GM18868 (cell line): ENCODE data around the gene DENND11.
A peak's percentile ranks its signal among the peaks of the same experiment; 100 is the strongest.
"Not testable (repeated sequence)": the region's sequence is repeated elsewhere in the genome, so short reads cannot be mapped to it uniquely, and the experiment has no call there.

Experiments
- ATAC-seq: cut with Tn5 transposase; IDR thresholded peaks from one replicate; pipeline ENCODE4 v1.9.1; 2021; ENCODE audit warnings: mild to moderate bottlenecking, moderate library complexity; ENCODE audit not compliant: unreplicated experiment

DENND11 gene

DNA sequence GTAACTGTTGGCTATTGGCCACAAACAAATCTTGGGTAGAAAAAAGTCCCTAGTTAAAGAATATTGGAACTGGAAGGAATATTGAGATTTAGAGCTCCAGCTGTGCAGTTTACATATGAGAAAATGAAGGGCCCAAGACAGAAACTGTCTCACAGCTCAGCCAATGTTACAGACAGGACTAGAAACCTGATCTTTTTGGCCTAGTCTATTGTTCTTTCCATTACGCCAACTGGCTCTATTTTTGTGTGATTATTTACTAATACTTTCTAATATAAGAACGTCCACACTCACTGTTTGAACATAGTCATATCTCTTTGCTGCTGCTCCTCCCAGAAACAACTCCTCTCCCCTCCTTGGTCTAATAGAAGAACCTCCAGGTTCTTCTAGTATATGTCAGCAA, 7.4 kb upstream of the DENND11 start:
- ATAC-seq: no peak

DNA sequence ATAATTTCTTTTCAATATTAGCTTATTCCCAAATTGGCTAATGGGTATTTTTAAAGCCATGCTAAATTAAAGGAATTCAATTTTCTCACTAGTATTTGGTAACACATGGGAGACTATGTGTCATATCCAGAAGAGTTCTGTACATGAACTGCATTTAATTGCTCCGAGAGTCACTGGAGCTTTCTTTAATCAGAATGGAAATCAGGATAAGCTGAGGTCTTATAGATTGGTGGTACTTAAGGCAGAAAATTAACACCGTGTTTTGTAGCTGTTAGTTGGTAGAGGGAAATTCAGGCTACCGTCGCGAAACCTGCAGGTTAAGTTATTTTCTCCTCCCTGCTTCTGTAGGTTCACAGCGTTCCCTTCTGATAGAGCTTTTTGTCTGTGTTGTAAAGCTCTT, 6.4 kb upstream of the DENND11 start, which contains the start of gene WEE2:
Gene WEE2 (plus strand): TSS at position 3 of the 400 bp plus-strand sequence. CDS start 406 bp downstream, outside the sequence.
- no peak for ATAC-seq

DNA sequence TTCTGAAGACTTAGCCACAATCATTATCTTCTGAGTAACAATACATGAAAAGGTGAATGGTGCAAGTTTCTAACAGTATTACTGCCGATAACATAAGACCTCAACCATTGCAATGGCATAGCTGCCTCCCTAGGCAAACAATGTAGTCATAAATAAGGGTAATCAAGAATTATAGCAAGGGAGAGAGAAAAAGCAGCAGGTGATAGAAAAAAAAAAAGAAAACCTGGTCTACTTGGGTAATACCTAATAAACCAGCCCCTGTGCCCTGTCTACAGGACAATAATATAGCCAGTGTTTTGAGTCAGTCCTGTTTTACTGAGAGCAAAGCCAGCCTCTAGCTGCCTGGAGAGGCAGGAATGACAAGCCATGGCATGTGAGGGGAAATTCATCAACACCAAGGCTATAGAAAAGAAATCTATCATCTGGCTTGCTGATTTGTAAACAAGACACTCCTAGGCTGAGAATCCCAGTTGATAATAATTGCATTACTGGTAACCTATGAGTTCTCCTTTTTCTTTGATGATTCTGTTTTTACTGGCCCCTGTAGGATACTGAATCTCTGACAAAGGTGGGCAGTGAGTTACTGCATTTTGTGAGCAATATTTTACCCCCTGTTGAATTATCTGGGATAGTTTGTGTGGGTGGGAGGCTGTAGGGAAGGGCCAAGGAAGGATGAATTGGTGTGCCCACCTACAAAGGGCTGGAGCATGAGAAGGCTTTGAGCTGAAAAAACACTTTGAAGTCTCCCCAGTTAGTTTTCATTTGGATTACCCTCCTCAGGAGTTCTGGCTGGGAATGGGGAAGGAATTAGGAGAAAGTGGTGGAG, 4.5 kb upstream of the DENND11 start:
- no peak for ATAC-seq

DNA sequence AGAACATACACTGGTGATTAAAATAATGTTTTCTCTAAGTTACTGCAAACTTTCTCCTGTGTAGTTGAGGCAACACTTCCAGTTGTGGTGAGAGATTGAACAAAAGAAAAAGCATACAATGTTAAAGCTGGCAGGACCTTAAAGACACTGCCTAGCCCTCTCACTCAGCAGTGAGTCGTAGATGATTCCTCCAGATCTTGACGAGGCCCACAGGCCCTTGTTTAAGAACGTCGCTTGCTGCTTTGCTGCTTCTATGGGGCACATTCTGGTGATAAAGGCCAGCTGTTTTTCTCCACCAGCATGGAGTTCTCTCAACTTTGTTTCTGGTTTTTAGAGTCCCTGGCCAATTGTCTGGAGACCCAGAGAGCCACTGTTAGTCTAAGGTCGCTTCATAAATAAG, 2.8 kb upstream of the DENND11 start:
- no peak for ATAC-seq

DNA sequence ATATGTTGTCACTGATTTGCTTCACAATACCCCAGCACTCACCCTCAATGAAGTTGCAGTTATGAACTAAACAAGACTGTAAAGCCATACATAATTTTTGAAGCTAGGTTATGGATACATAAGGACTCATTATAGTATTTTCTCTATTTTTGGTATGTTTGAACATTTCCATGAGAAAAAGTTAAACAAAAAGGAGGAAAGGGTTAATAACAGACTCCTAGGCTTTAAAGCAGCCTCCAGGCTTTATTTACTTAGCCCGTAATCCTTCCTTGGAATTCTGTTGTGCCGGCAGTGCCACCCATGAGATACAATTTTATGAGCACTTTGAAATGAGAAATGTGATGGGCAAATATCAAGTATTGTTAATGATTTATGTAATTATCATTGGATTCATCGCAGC, 2.1 kb upstream of the DENND11 start:
- ATAC-seq: no peak

DNA sequence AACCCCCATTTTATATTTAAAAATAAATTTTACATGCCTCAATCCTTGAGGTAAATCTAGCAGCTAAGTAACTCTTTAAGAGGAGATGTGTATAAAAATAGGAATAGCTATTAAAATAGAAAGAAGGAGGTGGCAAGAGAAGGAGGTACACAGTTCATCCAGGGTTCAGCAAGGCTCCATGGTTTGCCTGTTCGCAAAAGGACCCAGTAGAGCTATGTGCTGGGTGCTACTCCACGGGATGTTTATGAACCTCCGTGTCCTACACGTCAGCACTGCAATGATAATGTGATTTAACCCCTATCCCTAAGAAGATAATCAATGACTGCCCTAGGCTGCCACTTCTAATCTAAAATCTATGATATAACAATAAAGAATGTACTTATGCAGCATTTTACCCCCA, 926 bp upstream of the DENND11 start:
- ATAC-seq: no peak

DNA sequence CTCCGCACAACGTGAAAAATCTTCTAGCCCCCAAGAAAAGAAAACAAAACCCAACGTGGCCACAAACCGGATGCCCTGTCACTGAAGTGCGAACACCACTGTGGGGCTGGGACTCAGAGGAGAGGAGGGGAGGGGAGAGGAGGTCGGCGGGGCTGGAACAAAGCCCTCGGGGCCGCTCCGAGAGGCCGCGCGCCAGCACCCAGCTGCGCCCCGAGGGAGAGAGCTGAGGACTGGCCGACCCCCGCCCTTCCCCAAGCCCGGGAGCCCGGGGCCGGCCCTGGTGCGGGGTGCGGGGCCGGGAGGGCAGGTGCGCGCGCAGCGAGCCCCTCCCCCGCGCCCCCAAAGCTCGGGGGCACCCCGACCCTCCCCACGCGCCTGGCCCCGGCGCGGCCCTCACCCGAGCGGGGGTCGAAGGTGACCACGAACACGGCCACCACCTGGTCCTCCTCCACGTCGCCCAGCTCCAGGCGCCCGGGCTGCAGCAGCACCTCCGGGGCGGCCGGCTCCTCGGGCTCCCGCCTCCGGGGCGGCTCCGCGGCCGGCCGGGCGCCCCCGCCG, 398 bp downstream of the DENND11 start:
- peak; percentile 67 for ATAC-seq

DNA sequence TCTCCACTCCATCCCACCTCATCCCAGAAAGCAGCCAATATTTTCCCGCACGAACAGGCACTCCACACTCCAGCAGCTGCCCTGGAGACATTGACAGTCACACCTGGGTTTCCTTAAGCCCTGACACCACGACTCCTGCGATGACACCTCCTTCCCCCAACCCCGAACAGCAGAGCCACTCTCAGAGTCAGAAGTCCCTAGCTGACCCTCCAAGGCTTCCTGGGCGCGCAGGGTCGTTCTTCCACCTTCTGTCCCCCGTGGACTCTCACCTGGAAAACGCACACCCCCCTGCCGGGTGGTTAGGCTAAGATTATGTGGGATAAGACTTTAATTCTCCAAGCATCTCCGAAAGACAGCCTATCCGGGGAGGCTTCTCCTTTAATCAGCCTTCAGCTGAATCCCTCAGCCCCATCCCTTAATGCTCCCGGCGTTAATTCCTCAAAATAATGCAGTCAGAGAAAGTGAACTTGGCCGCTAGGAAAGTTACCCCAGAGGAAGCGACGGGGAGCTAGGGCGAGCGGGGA, 1.1 kb downstream of the DENND11 start:
- no peak for ATAC-seq

DNA sequence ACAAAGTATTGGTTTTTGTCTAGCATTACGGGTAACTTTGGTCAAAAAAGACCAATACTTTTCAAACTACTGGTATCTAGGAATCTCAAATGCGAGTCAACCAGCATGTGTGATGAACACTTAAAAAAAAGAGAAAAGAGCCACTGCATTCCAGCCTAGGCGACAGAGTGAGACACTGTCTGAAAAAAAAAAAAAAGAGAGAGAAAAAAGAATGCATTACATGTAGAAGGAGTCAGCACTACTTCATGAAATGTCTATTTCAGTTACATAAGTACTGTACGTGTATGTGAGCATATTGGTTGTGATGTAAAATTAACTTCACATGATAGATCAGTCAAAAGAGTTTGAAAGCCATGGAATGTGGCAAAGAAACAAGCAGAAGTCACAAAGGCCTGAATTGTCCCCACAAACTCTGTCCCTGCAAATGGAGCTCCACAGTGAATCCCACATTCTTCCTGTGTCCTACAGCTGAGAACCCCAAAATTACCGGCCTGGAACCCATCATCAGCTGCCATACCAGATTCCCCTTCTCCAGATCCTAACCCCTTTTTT, 1.6 kb downstream of the DENND11 start:
- ATAC-seq: no peak

DNA sequence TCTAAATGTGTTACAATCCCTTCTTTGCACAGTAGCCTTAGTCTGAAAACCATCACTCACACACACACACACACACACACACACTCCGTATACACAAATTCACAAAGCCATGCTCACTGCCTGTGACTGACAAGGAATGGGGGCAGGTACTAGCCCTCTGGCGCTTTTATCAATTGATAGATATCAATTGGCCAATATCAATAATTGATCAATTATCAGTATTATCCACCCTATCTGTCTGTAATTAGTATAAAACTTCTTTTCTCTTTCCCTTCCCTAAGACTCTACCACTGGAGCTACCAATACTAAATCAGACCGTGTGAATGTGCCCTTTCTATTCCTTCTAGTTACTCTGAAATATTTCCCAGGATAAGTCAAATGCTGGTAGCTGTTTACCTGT, 2.1 kb downstream of the DENND11 start:
- ATAC-seq: no peak

DNA sequence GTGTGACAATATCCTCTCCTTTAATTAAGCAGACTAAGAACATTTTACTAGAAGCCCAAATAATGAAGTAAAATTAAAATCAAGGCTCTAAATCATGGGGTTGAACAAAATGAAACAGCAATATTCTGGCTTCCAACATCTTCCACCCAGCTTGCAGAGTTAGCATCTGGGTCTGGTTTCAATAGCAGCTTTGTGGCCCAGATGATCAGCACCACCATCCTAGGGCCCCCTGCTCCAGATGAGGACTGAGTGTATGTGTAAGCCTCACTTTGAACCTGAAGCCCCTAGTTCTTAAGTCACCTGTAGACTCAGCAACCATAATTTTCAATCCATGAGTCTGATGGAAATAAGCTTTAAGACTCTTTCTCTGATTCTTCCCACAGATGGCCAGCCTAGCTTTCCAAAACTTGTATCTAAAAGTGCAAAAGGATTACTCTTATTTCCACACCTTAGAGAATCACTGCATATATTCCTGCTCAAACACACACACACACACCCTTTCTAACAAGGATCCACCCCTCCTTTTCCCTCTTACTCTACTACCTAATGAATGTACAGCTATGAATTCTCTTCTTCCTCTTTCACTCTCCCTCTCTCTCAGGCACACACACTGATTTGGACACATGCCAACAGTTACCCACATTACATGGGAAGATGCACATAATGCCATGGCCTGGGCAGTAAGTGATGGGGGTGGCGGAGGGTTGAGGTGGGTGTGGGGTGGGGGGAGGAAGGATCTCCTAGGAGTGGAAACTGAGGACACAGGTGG, 3.5 kb downstream of the DENND11 start:
- peak; percentile 17 for ATAC-seq

DNA sequence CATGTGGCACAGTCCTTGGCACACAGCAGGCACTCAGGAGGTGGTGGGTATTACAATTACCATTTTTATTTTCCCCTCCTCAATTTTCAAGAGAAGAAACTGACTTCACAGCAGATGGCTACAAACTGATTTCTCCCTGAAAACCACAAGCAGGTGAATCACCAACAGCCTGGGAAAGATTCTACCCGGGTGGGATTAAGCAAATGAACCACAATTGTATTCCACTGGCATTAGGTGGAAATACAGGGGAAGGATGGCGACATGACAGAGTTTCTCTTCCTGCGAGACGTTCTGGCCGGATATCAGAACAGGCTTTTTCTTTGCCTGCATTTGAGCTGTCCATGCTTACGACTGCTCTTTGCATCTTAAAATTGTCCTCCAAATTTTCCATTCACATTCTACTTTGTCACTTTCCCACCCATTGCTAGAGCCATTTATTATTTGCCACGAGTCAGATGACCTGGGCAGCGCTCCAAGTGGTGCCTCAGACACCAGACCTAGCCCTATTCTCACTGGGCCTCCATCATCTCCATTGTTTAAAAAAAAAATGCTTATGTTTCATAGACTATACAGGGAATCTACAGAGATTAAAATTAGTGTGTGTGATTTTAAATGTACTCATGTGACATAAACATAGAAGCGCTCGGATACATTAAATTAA, 4.6 kb downstream of the DENND11 start:
- ATAC-seq: no peak

DNA sequence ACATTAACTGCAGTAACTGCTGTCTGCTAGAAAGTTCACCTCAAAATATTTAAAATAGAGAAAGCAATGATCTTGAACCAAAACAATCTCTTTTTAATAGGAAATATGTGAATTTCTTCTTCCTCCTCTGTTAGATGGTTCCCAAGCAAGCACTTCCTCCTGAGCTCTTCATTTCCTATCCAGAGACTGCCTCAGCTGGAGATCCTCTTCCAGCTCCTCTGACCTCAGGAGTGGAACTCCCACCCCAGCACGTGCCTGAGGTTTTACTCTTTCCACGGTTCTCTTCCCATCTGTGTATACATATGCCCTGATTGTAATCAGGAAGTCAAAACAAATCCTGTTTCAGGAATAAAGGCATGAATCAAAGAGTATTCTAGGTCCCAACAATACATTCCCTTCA, 5.6 kb downstream of the DENND11 start:
- no peak for ATAC-seq

DNA sequence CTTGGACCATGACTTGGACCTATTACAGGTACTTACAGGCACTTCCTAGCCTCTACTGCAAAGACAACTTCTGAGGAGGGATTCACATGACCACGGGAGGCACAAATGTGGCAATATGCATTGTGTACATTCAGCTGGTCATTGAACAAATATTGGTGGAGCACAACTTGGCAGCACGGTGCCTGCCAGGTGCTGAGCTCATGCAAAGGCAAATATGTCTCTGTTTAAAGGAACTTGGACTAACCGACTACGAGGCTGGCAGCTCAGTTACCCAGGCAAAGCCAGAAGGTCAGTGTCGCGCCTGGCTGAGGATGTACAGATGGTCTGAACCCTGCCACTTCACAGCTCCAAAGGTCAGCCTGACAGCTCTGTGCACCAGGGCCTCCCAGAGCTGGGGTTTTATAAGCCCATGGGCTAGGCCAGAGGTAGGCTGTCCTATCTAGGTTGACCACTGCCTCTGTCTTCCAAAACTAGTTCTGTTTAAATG, 6.1 kb downstream of the DENND11 start:
- no peak for ATAC-seq

DNA sequence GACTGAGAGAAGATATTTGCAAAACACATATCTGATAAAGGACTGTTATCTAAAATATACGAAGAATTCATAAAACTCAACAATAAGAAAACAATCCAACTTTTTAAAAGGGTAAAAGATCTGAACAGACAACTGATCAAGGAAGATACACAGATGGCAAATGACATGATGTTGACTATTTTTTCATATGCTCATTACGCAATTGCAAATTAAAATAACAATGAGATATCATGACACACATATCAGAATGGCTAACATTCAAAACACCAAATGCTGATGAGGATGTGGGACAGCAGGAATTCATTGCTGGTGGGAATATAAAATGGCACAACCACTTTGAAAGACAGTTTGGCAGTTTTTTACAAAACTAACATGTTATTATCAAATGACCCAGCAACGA, 8.9 kb downstream of the DENND11 start:
- no peak for ATAC-seq

DNA sequence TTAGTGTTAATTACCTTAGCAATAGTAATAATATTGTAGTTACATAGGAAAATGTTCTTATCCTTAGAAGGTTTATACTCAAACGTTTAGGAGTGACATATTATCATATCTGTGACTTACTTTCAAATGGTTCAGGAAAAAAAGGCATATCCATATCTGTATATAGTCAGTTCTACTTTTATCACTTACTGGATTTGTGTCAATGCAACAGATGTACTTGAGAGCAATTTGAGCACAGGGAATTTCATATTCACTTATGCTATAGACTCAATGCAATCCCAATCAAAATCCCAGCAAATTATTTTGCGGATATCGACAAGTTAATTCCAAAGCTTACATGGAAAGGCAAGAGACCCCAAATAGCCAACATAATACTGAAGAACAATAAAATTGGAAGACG, 10.0 kb downstream of the DENND11 start:
- no peak for ATAC-seq

DNA sequence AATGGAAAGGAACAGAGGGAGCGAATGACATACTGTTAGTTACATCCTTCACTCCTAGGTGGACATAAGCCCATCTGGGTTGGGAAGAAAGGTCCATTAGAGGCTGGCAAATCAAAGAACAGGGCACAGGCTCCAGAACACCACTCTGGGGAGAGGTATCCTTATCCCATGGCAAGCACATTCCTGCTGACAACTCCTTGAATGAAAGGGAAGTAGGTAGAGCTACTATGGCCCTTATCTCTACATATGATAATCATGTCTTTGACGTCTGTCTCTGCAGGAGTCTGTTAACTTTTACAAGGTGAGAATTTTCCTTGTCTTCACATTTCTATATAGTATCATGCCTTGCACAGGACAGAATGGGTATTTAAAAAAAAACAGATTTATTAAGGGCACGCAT, 10.4 kb downstream of the DENND11 start:
- no peak for ATAC-seq

DNA sequence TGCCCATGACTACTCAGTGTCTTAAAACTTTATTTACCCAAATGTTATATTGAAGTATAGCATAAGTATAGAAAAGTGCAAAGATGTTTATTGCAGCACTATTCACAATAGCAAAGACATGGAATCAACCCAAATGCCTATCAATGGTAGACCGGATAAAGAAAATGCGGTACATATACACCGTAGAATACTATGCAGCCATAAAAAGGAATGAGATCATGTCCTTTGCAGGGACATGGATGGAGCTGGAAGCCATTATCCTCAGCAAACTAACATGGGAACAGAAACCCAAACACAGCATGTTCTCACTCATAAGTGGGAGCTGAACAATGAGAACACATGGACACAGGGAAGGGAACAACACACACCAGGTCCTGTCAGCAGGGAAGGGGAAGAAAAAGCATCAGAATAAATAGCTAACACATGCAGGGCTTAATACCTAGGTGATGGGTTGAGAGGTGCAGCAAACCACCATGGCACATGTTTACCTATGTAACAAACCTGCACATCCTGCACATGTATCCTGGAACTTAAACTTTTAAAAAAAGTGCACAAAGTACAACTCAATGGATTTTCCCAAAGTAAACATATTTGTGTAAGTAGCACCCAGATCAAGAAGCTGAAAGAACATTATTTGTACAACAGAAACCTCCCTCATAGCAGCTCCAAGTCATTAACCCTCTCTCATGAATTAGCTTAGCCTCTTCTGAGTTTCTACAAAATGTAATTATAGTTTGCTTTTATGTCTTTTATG, 12.7 kb downstream of the DENND11 start:
- not testable (repeated sequence) for ATAC-seq

DNA sequence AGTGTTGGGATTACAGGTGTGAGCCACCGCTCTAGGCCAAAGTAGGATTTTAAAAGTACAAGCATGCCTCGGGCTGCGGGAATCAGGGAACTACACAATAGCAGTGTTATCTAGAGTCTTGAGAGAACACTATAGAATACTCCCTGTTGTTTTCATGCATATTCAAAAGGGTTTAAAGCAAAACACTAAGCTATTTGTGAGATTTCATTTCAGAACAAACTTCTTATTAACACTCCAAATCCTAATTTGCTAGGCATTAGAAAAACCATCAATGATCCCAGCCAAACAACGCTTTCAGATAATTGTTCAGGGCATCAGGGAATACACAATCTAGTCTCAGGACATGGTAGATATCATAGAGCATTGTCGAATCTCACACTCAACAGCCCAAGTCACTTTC, 13.9 kb downstream of the DENND11 start:
- no peak for ATAC-seq

DNA sequence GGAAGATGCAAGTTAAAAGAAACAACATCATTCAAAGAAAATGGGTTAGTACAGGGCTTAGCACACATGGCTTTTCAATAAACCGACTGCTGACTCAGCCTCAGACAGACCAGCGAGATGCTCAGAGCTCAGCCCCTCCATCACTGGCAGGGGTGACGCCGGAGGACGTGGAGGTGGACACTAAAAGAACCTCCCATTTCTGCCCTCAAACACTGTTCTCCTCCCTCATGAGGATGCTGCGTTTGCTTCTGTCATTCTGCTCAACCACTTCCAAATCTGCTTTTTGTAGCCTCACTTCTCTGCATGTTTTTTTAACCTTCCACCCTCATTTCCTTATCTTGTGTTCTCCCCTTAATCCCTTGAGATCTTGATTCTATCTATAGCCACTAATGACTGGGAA, 15.3 kb downstream of the DENND11 start:
- ATAC-seq: no peak
